Left renal pelvis (tissue), 4 donors: Measurements from ENCODE around the gene GRID2. TPM values are rescaled to one million over a fixed set of nuclear protein-coding genes. Genes with fewer than 3 reads are reported as not detected.
"Not testable (repeated sequence)": the region's sequence is repeated elsewhere in the genome, so short reads cannot be mapped to it uniquely, and the experiment has no call there.

Source experiments
- DNase-seq, 4 donors: peaks; one replicate each; pipeline ENCODE4 v3.0.0-alpha.2; 2013; ENCODE audit warnings: low read depth in 4 of 4, low spot score in 3 of 4
- polyA plus RNA-seq, 4 donors: library from polyadenylated mRNA; unstranded; fragments of 120-200 nt; gene quantifications; one replicate each; pipeline ENCODE4 v1.2.1, GENCODE V29; 2013; ENCODE audit not compliant: insufficient read length in 4 of 4

The GRID2 gene
- polyA plus RNA-seq, 4 donors, result 2.9 to 7.1 (median 3.4) TPM

DNA sequence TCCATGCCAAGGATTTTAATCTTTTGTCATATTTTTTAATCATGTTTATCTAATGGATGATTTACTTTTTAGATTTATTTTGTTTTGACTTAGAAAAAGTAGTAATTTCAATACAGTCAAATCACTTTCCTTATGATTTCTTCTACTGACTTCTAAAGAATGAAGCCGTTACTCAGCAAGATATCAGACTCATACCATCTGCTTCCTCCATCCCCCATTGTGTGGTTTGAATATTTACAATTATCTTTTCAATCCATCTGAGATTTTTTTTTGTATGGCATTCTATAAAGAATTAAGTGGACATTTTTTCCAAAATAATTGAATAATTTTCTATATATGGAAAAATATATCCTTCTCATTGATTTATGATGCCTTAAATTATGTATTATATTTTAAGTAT lies 959.4 kb downstream of the GRID2 start:
- DNase-seq, result no peak

DNA sequence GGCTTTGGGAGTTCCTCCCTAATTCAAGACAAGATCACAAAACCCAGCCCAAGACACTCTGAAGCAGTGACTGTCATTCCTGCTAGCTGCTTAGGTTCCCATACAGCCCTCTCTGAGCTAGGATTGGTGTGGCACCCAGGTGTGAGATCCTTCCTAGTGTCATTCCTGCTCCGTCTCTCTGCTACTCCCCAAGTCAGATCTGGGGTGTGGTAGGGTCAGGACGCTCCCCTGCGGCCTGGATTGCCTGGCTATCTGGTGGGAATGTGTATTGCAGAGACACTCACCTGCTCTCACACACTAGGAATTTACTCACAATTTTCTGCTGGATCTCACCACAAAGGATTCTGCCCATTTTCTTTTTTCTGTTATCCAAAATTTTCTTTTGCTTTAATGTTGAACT lies 964.0 kb downstream of the GRID2 start:
- no peak for DNase-seq

DNA sequence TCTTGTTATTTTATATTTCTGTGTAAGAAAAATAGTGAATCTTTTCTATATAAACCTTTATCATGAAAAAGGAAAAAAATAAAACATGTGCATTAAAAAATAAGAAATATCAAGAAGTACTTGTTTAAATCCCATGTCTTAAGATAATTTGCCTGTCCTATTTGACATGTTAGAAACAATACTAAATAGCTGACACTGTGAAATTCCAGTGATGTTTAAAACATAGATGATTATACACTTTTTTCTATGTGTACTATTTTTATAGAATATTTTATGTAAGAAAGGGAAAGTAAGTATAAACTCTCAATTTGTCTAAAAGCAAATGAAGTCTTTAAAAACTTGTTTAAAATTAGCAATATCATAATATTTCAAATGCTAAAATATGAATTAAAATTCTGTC lies 981.6 kb downstream of the GRID2 start:
- no peak for DNase-seq

DNA sequence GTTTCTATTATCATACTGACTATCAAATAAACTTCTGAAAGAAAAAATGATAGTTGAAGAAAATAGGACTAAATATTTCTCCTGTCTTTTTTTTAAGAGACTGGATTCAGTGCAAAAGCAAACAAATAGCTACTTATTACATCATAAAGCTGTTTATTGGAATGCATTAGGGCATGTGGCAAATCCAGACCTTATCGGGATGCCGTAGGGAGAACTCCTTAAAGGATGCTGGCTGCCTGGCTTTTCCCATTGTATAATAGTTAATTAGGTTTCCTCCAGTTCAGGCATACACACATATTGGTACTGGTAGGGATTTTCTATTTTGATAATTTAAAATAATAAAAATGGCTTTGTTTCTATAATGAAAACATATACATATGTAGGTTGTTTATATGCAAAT lies 985.5 kb downstream of the GRID2 start:
- no peak for DNase-seq

DNA sequence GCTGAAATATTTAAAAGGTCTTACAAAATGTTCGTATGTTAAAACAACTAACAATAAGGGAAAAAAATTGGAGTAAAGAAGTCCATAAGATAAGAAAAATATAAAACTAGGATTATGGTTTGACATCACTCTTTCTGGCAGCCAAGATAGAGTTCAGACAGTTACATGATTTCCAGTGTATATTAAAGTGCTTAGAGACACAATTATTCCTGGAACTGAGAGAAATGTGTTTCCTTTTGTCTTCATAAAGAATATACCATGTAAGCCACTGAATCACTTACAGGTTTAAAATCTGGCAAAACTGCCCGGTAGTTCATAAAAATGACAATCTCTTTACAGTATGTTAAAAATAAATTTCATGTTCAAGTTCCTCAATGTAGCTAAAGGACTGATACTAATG lies 986.1 kb downstream of the GRID2 start:
- no peak for DNase-seq

DNA sequence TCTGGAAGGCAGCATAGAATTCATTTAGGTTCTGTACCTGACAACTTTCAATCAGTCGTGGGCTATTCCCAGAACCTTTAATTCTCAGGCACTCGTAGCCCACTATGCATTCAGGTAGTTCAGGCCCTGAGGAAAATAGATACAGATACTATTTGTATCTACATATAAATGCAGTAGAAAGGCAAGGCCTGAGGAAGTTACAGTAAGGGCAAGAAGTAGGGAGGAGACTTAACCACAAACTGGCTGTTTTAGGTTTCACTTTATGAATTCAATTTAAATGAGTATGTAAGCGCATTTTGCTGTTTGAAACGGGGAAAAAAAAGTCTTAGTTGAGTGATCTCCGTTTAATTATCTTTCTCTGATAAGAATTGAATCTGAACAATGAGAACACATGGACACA lies 995.4 kb downstream of the GRID2 start:
- DNase-seq, result no peak

DNA sequence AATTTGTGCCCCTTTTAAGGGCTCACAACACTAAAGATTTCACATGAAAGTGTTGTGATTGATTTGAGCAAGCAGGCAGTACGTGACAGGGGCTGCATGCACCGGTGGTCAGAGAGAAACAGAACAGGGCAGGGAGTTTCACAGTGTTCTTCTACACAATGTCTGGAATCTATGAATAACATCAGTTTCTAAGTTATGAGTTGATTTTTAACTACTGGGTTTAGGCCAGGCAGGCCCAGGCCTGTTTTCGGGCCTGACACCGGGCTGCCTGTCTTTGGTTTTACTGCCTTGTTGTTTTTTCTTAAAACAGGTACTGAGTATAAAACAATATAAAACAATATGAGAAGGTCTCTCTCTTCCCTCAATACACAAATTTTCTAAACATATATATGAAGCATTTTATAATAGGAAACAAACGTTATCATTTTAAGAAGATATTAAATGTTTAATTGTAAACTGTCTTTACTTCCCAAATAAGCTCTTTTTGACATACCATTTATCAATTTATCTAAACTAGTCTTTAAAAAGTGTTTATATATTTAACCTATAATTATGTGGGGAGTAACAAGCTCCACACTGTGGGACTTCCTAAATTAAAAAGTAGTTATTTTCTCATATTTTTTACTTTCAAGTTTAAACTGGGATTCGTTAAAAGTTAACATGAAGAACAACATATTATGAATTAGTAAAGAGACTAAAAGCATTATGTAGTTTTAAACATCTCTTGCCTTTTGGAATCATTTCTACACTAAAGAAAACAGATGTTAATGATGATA lies 997.2 kb downstream of the GRID2 start:
- not testable (repeated sequence) for DNase-seq

DNA sequence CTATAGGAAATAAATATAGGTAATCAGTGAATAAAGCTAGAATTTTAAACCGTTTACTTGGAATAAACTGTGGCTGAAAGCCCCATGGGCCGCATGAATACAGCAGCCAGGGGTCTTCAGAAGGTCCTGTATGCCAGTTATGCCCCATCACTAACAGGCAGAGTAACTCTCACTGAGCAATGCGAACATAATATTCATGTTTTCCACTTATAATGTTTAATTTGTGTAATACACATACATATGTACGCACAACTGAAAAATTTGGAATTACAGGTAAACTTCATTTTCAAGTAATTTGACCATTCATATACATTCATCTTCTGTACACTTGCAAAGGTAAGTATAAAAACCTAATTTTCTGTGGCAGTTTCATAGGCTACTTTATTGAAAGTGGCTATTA lies 998.5 kb downstream of the GRID2 start:
- DNase-seq, result no peak

DNA sequence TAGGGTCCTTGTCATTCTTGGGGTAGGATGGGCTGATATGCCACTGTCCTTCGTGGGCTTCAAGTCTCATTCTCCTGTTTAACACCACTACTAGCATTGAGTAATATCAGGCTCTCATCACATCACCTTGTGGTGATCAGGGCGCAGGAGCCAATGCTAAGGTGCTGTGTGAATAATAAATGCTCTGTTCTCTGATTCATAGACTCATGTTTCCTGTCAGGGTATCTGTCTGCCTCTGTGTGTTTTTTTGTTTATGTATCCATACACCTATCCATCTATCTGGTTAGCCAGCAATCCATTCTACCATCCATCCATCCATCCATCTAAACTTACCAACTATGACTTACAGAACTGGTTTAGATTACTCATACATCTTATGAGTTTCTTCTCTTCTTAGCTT lies 999.7 kb downstream of the GRID2 start:
- DNase-seq, result no peak

DNA sequence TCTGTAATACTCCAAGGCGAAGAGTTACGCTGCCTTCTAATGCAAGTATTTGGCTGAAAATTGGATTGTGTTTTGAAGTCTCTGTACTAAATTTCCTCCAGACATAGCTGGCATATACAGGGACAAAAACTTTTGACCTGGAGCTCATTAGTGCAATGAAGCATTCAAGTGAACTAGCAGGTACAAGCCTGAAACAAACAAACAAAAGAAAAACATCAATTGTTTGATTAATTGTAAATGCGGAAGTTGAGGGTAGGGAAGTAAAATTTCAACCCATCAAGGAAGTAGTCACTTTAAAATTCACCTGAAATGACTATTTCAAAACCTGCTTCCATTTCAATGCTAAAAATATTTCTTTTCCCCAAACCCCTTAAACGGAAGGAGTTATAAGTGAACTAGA lies 1008.5 kb downstream of the GRID2 start:
- no peak for DNase-seq

DNA sequence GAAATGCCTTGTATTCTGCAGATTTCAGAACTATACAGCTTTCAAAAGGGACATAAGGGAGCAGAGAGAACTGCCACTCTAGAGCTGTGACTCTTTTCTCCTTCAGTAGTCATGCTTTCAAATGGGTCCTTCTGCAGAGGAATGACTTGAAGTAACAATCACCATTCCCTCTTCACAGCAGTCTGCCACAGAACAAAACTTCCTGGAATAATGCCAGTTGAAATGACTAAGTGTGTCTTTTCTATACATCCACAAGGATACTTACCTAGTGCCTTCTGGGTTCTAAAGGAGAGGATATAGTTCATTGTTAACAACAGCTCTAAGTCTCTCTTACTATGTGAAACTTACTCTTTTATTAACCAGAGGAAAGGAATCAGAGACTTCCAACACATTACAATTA lies 1009.4 kb downstream of the GRID2 start:
- no peak for DNase-seq

DNA sequence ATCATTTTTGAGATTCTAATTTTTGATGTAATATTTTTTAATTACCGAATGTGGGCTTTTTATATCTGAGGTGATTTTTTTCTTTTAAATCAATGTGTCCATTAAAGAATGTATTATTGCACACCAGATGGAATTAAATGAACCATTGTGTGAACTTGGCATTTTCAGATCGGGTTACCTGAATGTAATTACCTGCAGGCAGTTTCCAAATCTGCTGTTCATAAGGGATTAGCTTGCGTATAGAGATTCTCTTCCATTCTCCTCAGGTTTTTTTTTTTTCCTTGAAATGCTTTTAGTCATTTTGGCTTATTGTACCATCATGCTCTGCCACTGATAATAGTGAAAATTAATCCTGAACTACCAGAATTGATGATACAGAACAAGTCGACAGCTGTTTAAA lies 1013.3 kb downstream of the GRID2 start:
- DNase-seq, result no peak

DNA sequence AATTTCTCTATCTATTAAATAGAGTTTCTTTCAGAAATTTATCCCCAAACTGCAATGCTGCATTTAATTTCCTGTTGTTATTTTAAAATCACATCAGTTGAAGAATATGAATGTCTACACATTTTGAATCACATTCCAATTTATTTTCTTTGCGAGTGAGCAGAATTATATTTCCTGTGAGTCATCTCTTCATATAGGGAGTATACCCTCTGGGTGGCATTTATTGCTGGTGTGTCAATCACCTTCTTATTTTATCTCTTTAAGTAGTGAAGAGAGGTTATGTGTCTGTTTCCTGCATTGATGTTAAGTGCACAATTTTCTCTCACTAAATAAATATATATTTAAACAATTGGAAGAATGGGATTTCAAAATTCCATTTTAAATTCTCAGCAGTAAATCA lies 1013.8 kb downstream of the GRID2 start:
- no peak for DNase-seq

DNA sequence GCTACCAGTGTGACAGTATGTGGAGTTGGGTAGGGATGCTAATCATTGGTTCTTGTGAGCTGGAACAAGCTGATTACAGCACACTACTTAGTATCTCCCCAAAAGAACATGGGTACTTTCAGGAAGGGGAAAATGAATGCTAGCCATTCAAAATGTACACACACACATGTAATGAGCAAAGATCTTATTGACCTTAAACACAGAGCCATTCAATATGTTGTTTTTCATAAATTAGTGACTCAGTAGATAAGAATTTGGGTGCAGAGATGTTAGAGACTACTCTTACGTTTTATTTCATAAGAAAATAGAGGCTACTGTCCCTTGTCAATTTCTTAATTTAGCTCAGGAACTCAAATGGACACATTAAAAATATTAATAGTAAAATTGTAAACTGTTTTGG lies 1015.3 kb downstream of the GRID2 start:
- no peak for DNase-seq

DNA sequence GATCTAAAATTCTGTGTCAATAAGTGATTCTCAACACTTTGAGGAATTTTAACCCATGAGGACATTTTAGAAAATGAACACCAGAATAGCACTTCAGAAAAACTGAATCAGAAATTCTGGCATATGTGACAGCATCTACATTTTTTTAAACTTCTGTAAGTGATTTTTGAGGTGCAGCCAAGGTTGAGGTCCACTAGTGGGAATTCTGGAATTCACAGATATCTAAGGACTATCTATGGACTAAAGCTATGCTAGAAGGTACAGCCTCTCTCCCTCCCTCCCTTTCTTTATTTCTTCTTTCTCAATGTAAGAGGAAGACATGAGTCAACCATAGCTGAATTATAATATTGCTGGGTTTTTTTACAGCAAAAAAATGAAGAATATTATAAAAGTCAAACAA lies 1016.6 kb downstream of the GRID2 start:
- DNase-seq, result no peak

DNA sequence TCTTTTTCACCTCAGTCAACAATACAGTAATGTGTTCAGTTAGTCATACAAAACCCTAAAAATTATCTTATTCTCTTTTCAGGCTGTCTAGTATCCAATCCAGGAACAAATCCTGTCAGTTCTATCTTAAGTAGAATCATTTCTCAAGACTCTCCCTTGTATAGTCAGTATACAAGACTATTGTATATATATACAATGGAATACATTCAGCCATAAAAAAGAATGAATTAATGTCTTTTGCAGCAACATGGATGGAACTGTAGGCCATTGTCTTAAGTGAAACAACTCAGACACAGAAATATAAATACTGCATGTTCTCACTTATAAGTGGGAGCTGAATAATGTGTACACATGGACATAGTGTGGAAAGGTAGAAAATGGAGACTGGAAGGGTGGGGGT lies 1023.6 kb downstream of the GRID2 start:
- no peak for DNase-seq

DNA sequence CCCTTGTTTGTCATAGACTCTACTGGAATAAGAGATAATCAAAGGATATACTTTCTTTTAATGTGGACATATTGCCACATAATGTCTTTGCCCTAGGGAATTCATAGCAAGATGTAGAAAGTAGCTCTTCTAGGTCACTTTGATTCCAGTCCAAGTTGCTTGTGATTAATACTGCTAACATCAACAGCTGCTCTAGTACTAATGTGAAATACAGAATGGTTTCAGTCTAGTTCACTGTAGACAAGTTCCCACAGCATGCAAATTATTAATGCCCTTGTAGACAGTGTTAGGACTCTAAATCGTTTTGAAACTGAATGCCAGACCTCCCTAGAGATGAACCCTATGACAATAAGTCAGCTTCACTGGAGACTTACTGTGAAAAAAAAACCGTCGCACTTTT lies 1030.2 kb downstream of the GRID2 start:
- peak in 1 of 4 donors; percentile 3 for DNase-seq

DNA sequence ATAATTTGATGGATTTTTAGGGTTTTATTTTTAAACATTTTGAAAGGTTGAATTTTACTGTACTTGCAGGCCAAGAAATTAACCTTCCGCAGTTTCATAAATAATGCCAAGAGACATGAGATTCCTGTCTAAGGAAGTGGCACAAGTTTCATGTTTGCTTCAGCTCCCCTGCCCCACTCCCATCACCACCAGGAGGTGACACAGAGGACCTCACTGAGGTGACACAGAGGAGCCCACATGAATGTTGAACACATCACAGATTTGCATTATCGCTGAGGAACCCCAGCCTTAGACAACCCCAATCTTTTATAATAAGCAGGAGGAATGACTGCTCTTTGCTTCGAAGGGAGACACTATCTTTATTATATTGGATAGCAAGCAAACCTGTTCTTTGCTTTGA lies 1033.4 kb downstream of the GRID2 start:
- no peak for DNase-seq

DNA sequence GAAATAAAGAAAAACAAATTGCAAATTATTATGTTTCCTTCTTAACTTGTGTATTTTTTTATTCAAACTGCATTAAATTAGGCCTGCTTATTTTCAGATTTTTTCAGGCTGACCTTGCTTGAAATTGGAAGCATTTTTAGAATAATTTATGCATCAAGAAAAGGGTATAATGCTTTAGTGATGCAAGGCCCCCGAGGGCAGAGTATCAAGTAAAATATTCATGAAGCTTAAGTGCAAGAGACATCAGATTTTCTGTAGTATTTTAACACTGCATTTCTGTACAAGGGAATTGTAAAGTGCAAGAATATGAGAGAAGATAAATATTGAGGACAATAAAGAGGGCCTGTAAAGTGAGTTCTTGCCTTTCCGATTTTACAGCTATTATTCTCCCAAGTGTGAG lies 1039.0 kb downstream of the GRID2 start:
- DNase-seq, result no peak

DNA sequence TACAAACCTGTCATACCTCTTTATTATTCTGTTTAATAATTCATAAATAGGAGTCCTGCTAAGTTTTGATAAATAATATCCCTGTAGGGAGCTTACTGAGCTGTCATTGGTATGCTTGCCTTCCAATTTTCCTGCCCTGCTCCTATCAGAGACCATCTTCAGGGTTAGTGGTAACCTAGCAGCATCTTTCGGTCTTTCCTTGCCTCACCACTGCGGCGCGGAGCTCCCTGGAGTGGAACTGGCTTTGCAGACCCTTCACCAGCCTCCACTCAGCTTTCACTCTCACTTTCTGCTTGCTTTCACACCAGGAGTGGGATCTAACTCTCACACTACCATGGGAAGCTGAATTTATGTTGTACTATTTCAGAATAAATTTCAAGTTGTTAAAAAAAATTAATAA lies 1043.1 kb downstream of the GRID2 start:
- no peak for DNase-seq

DNA sequence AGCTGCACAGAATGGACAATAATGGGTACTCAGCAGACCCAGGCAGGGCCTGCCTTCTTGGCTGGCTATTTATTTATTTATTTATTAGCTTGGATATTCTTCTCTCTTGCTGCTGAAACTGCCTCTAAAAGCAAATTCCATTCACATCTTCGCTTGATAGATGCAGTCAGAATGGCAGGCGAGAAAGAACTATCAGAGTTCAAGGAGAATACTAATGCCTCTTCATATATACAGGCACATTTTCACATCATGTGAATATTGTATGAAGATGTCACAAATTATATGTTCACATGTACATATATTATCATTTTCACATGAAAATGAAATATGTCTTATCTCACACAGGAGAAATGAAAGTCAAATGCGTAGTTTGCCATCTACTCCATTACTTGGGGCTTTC lies 1045.1 kb downstream of the GRID2 start:
- DNase-seq, result no peak

DNA sequence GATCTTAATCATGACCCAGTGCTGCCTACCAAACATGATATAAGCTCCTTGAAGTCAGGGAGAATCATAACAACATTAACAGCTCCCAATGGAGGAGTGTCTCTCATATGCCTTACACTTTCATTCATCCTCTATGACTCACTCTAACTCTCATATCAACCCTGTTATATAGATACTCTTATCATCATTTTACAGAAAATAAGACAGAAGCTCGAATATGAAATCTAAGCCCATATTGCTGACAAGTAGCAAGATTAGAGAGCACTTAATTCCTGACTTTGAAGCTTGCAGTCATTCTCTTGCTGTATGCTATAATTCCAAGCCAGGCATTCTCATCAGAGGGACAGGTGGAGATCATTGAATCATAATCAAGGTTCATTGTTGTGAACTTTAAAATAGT lies 1048.1 kb downstream of the GRID2 start:
- no peak for DNase-seq

DNA sequence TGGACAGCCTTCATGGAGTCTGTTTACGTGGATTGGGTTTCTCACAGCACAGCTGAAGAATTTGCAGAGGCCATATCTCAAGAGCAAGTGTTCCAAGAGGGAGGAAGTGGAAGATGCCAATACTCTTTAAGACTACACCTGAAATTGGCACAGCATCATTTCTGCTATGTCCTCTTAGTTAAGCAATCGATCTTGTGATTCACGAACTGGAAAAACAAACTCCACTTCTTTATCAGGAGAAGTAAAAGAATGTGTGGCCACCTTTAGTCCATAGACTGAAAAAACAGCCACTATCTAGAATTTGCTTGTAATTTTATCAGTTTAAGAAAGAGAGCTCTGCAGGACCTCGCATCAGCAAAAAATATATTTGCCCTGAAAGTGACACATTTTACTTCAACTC lies 1051.6 kb downstream of the GRID2 start:
- no peak for DNase-seq
